Gastroesophageal sphincter (tissue), 3 donors: ENCODE data around the gene ETFA.

Experiments
- EP300 ChIP-seq: sonication (generic); formaldehyde crosslinking; IDR thresholded peaks from one replicate; pipeline ENCODE4 v1.6.1; 2017; ENCODE audit warnings: antibody characterized with exemption, mild to moderate bottlenecking
- TF ChIP-seq, protein P1 (sequence below), 4 experiments: fragments of 200-600 bp in 2 of 4; fragments of 450-650 bp in 2 of 4; sonication (generic) in 1 of 4; IDR thresholded peaks; one replicate each; pipeline ENCODE4 v1.5.1; 2017 to 2019; ENCODE audit warnings: antibody characterized with exemption in 4 of 4, mild to moderate bottlenecking in 2 of 4, moderate library complexity in 2 of 4

DNA sequence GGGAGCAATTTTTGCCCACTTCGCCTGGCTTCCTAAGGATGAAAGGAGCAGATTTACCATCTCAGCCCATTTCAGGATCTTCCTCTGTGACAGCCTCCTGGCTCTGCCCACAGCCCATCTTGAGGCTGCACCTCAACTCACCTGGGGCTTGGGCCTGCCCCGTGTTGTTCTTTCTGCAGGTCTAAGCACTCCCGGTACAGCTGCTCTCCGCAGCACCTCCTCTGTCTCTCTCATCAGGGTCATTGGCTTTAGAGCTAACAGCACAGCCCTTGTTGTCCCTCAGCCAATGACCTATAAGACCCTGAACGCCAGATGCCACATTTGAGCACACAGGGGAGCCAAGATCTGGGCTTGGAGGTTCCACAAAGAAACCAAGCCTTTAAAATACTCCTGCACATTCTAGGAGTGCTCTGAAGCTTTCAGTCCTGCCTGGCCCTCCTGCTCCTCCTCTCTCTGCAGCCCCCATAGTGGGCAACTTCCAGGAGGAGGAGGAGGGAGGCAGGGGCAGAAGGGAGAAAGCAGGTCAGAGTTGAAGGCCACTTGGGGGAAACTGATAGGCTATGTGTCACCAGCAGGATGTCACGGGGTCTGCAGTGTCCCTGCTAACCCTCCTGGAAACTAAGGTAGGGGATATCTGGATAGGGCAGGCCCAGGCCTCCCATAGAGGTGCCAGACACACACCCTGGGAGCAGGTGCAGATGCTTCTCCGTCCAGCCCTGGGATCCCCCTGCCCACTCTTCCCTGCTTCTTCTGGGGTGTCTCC lies 115.6 kb downstream of the ETFA start:
- TF ChIP-seq, protein P1, sequence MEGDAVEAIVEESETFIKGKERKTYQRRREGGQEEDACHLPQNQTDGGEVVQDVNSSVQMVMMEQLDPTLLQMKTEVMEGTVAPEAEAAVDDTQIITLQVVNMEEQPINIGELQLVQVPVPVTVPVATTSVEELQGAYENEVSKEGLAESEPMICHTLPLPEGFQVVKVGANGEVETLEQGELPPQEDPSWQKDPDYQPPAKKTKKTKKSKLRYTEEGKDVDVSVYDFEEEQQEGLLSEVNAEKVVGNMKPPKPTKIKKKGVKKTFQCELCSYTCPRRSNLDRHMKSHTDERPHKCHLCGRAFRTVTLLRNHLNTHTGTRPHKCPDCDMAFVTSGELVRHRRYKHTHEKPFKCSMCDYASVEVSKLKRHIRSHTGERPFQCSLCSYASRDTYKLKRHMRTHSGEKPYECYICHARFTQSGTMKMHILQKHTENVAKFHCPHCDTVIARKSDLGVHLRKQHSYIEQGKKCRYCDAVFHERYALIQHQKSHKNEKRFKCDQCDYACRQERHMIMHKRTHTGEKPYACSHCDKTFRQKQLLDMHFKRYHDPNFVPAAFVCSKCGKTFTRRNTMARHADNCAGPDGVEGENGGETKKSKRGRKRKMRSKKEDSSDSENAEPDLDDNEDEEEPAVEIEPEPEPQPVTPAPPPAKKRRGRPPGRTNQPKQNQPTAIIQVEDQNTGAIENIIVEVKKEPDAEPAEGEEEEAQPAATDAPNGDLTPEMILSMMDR (IDR thresholded peaks at IDR 0.05) = no peak
- no peak for TF ChIP-seq EP300
